GM10248 (cell line): ENCODE data around the gene CEP85L.

Source experiments
- CTCF ChIA-PET: fragments of 300-600 bp; sonication (Branson Sonifier 250); formaldehyde crosslinking; extraction: SDS; loops from one replicate; lab custom pipeline; 2021; ENCODE audit warnings: antibody characterized with exemption; lab: Yijun Ruan, JAX
- POLR2A ChIA-PET: fragments of 350-650 bp; sonication (Branson Sonifier 250); formaldehyde crosslinking; extraction: SDS; loops from one replicate; lab custom pipeline; 2020; ENCODE audit warnings: antibody characterized with exemption; lab: Yijun Ruan, JAX
- DNase-seq: peaks from one replicate; pipeline ENCODE4 v3.0.0; 2012; ENCODE audit errors: extremely low spot score
- CTCF ChIP-seq: IDR thresholded peaks from 2 replicates; pipeline ENCODE4 v1.5.1; 2012; ENCODE audit warnings: mild to moderate bottlenecking, low read depth; ENCODE audit errors: extremely low read depth, missing control alignments, control extremely low read depth

The CEP85L gene

GRCh38 chr6:118602300-118602699 lies 49.1 kb downstream of the CEP85L start:
- ChIA-PET CTCF (interaction anchor here (1.6 kb wide), 1 partner anchor 37 kb away, joined by 6 read pairs; no protein-coding TSS in a partner anchor), POLR2A (no interaction called here)
- no peak for TF ChIP-seq CTCF
- DNase-seq: no peak

DNA sequence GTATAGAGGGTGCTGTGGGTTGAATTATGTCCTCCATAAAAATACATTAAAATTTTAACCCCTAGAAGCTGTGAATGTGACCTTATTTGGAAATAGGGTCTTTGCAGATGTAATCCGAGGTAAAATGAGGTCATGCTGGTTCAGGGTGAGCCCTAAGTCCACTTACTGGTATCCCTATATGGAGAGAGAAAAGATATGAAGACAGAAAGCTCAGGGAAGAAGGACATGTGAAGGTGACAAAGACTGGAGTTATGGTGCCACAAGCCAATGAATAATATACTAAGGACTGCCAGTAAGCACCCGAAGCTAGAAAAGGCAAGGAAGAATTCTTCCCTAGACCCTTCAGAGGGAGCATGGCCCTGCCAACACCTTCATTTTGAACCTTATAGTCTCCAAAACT lies 53.1 kb downstream of the CEP85L start:
- TF ChIP-seq CTCF: no peak
- no peak for DNase-seq
- CTCF ChIA-PET: interaction anchor here (1.1 to 1.8 kb wide), 4 partner anchors 20 to 298 kb away, joined by 3 to 6 read pairs (median 4); no protein-coding TSS in a partner anchor
- POLR2A ChIA-PET: no interaction called here

DNA sequence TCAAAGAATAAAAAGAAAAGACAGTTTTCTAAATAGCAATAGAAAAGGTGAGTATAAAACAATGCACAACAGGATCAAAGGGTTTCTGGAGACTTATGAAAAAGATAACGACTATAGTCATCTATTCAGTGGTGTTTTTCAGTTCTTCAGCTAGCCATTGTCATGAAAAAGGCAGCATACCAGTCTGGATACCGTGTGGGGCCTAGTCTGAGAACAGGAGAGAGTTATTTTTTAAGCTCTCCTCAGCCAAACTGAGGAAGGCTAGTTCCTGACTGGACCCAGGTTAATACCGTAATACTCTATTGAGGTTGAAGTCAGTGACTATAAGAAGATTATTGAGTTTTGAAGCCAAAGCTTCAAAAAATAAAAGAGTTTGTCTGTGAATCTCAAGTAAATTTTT lies 53.8 kb downstream of the CEP85L start:
- no peak for TF ChIP-seq CTCF
- no peak for DNase-seq
- ChIA-PET POLR2A (no interaction called here), CTCF (interaction anchor here (1.1 to 1.8 kb wide), 5 partner anchors 19 to 299 kb away, joined by 3 to 6 read pairs (median 5); no protein-coding TSS in a partner anchor)

GRCh38 chr6:118596774-118597320 lies 54.5 kb downstream of the CEP85L start:
- no peak for DNase-seq
- ChIA-PET POLR2A (no interaction called here), CTCF (interaction anchor here (1.5 to 1.8 kb wide), 3 partner anchors 18 to 38 kb away, joined by 5 to 6 read pairs (median 5); no protein-coding TSS in a partner anchor)
- TF ChIP-seq CTCF: no peak

GRCh38 chr6:118594877-118595276 lies 56.5 kb downstream of the CEP85L start:
- CTCF ChIA-PET: no interaction called here
- no peak for TF ChIP-seq CTCF
- DNase-seq: no peak
- POLR2A ChIA-PET: no interaction called here

GRCh38 chr6:118591897-118592296 lies 59.5 kb downstream of the CEP85L start:
- CTCF ChIA-PET: interaction anchor here (1.4 to 2.1 kb wide), 2 partner anchors 11 to 15 kb away, joined by 5 to 6 read pairs; no protein-coding TSS in a partner anchor

More at GRCh38 chr6:118591897-118592296, 59.5 kb downstream of the CEP85L start:
- no peak for DNase-seq
- TF ChIP-seq CTCF: no peak
- POLR2A ChIA-PET: no interaction called here
